Skeletal muscle satellite cell (primary cell): ENCODE measurements around the gene SMC6.
A peak's percentile ranks its signal among the peaks of the same experiment; 100 is the strongest.

Experiments used
- H3K27me3 ChIP-seq: 2 replicates; pipeline ENCODE4 v1.7.0; 2013; ENCODE audit warnings: low read length; ENCODE audit not compliant: control insufficient read depth, insufficient read depth
- H3K36me3 ChIP-seq: 2 replicates; pipeline ENCODE4 v1.7.0; 2013; ENCODE audit warnings: mild to moderate bottlenecking, control low read depth, low read length; ENCODE audit not compliant: insufficient read depth
- H3K4me1 ChIP-seq: 2 replicates; pipeline ENCODE4 v1.7.0; 2013; ENCODE audit warnings: low read length; ENCODE audit not compliant: control insufficient read depth, insufficient read depth
- H3K4me2 ChIP-seq: 2 replicates; pipeline ENCODE4 v1.7.0; 2013; ENCODE audit warnings: mild to moderate bottlenecking, low read length
- H3K4me3 ChIP-seq: 2 replicates; pipeline ENCODE4 v1.7.0; 2013; ENCODE audit warnings: low read length
- H3K9ac ChIP-seq: 2 replicates; pipeline ENCODE4 v1.7.0; 2013; ENCODE audit warnings: mild to moderate bottlenecking, low read depth, low read length, moderate library complexity
- H3K9me3 ChIP-seq: replicated peaks from 2 replicates; pipeline ENCODE4 v1.7.0; 2013; ENCODE audit warnings: mild to moderate bottlenecking, control low read depth, low read length

SMC6 gene

DNA sequence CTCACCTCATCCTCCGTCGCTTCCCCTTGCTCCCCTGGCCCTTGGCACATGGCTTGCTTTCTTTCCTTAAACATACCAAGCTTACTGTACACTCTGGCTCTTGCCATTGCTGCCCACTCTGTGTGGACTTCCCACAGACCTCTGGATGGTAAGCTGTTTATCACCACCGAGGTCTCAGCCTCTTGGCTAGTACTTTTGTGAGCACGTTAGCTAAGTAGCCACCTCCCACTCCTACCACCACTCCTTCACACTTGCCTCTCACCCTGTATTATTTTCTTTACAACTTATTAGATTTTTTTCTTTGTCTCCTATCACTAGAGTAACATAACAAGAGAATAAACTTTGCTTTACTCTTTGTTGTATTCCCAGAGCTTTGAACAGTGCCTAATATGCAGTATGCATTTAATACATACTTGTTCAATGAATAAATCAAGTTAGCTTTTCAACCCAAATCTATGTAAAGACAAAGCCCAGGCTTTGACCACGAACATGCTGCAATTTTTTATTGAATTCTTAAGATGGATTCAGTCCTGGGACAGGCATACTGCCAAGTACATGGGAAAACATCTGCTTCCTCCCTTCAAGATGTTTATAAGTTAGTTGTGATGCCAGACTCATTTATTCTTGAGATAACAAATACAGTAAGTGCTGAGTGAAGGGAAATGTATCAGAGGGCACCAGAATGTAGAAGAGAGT is 37.7 kb upstream of the SMC6 start:
- peak overlapping the region; percentile 46 for H3K9ac ChIP-seq

DNA sequence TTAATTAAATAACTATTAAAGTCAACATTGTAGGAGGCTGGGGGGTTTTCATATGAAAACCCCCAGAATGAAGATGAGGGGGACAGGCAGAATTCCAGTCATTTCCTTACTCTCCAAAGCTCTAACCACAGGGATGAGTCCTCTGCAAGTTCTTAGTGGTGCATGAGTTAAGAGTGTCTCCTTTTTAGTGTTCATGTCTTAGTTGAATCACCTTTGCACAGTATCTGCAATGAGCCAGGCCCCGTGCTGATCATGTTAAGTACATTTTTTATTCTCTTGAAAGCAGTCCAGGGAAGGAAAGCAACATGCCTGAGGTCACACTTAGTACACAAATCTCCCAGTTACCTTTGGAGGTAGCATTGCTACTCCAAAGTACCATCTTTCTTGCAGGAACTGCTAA is 36.9 kb upstream of the SMC6 start:
- H3K9ac ChIP-seq, result peak overlapping the region; percentile 46

More for the DNA sequence above, 37.7 kb upstream of the SMC6 start:
- no peaks in the 10 kb centered on the region for H3K27me3 ChIP-seq
- peak overlapping the region; percentile 8 for H3K4me2 ChIP-seq
- H3K4me1 ChIP-seq, result peaks cover 24% of the 10 kb centered on the region
- no peaks in the 10 kb centered on the region for H3K36me3 ChIP-seq
- H3K4me3 ChIP-seq, result no peak overlapping the region
- H3K9me3 ChIP-seq, result no peaks in the 10 kb centered on the region

DNA sequence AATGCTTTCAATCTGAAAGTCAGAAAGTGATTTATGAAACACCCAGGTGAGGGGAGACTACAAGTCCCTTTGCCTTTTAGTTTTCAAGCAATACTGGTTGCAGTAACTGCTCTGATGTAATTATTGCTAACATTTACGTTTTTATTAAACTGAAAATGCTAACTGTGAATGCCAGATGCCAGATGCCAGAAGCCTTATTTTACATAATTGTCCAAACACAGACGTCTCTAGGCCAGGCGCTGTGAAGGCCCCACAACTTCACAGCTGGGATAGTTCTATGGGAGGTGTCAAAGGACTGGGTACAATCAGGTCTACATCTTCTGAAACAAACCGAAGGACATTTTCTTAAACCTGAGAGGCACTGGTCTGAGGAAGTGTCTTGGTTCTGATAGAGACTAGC is 35.2 kb upstream of the SMC6 start:
- no peaks in the 10 kb centered on the region for H3K36me3 ChIP-seq
- H3K4me2 ChIP-seq, result no peak overlapping the region

More for the DNA sequence above, 36.9 kb upstream of the SMC6 start:
- H3K27me3 ChIP-seq, result no peaks in the 10 kb centered on the region
- no peaks in the 10 kb centered on the region for H3K36me3 ChIP-seq
- no peak overlapping the region for H3K4me3 ChIP-seq
- peaks cover 24% of the 10 kb centered on the region for H3K4me1 ChIP-seq
- peak overlapping the region; percentile 8 for H3K4me2 ChIP-seq
- no peaks in the 10 kb centered on the region for H3K9me3 ChIP-seq

DNA sequence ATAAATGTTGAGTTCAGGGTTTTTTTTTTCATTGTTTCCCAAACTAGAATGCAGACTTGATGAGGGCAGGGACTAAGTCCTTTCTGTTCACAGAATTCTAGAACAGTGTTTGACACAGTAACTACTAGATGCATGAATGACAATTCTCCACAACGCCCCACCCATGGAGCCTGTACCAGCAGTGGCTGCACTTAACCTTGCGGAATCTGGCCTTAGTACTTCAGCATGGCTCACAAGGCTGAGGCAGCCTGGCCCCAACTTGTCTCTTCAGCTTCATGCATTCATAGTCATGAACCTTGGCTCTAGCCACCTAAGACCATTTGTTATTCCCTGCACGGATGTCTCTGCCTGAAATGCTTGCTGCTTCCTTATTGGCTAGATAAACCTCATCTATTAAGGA is 33.1 kb upstream of the SMC6 start:
- no peak overlapping the region for H3K9ac ChIP-seq
- H3K4me1 ChIP-seq, result peaks cover 11% of the 10 kb centered on the region
- H3K4me3 ChIP-seq, result no peak overlapping the region
- no peaks in the 10 kb centered on the region for H3K36me3 ChIP-seq
- no peak overlapping the region for H3K4me2 ChIP-seq
- no peaks in the 10 kb centered on the region for H3K27me3 ChIP-seq
- H3K9me3 ChIP-seq, result no peaks in the 10 kb centered on the region

More for the DNA sequence above, 35.2 kb upstream of the SMC6 start:
- no peak overlapping the region for H3K9ac ChIP-seq
- peaks cover 21% of the 10 kb centered on the region for H3K4me1 ChIP-seq
- no peaks in the 10 kb centered on the region for H3K9me3 ChIP-seq
- no peaks in the 10 kb centered on the region for H3K27me3 ChIP-seq
- no peak overlapping the region for H3K4me3 ChIP-seq

DNA sequence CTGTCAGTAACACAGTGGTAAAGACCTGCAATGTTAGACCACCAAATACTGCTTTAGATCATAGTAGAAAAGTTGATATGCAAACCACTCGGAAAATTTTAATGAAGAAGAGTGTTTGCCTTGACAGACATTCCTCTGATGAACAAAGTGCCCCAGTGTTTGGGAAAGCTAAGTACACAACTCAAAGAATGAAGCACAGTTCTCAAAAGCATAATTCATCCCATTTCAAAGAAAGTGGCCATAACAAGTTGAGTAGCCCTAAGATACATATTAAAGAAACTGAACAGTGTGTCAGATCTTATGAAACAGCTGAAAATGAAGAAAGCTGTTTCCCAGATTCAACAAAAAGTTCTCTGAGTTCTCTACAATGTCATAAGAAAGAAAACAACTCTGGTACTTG is 27.9 kb upstream of the SMC6 start:
- H3K36me3 ChIP-seq, result peaks cover 21% of the 10 kb centered on the region
- no peaks in the 10 kb centered on the region for H3K27me3 ChIP-seq
- H3K4me2 ChIP-seq, result no peak overlapping the region
- no peaks in the 10 kb centered on the region for H3K4me1 ChIP-seq
- H3K9ac ChIP-seq, result no peak overlapping the region
- H3K4me3 ChIP-seq, result no peak overlapping the region
- H3K9me3 ChIP-seq, result no peaks in the 10 kb centered on the region

DNA sequence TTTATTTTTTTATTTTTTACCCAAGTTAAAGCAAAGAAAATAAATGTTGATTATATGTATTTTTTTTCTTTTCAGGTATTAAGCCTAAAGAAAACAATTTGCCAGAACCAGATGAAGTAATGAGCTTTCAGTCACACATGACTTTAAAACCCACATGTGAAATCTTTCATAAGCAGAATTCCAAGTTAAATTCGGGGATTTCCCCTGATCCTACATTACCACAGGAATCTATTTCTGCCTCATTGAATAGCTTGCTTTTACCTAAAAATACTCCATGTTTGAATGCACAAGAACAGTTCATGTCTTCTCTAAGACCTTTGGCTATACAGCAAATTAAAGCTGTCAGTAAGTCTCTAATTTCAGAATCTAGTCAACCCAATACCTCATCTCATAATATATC is 26.9 kb upstream of the SMC6 start:
- no peaks in the 10 kb centered on the region for H3K4me1 ChIP-seq
- no peaks in the 10 kb centered on the region for H3K9me3 ChIP-seq
- peaks cover 21% of the 10 kb centered on the region for H3K36me3 ChIP-seq
- no peaks in the 10 kb centered on the region for H3K27me3 ChIP-seq
- no peak overlapping the region for H3K4me2 ChIP-seq
- no peak overlapping the region for H3K9ac ChIP-seq
- H3K4me3 ChIP-seq, result no peak overlapping the region

DNA sequence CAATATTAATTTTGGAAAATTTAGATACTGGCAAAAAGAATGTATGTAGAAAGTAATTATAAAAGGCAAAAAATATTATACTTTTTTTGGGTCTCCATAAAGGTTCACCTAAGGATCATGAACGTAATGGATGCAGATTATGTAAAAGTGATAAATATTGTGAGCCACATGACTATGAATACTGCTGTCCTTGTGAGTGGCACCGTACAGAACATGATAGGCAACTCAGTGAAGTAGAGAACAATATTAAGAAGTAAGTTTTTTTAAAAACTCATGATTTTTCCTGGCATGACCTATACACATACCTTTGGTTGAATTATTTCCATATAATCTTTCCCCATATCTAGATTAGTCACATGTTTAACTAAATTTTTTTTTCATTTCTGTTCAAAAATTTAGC is 18.9 kb upstream of the SMC6 start:
- Histone ChIP-seq H3K4me2 (no peak overlapping the region), H3K9me3 (no peaks in the 10 kb centered on the region), H3K36me3 (peaks cover 7% of the 10 kb centered on the region)

DNA sequence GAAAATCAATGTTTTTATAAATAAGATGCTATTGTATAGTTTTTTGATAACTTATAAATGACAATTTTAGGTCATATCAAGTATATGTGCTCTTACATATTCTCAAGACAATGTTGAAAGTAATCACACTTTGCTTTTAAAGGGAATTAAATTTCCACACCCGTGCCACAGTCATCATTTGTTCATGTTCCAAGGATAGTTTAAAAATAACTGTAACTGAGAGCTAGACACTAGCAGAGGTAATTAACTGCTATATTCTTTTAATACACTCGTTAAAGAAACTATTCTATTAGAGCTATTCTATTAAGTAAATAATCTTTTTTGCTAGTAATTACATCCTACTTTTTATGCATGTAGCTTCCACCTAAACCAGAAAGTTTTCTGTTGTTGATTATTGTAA is 18.3 kb upstream of the SMC6 start:
- Histone ChIP-seq H3K4me2 (no peak overlapping the region), H3K4me1 (no peaks in the 10 kb centered on the region), H3K27me3 (no peaks in the 10 kb centered on the region), H3K4me3 (no peak overlapping the region), H3K36me3 (peaks cover 10% of the 10 kb centered on the region), H3K9ac (no peak overlapping the region), H3K9me3 (no peaks in the 10 kb centered on the region)

More for the DNA sequence above, 18.9 kb upstream of the SMC6 start:
- no peak overlapping the region for H3K9ac ChIP-seq
- H3K27me3 ChIP-seq, result no peaks in the 10 kb centered on the region
- no peak overlapping the region for H3K4me3 ChIP-seq
- no peaks in the 10 kb centered on the region for H3K4me1 ChIP-seq

DNA sequence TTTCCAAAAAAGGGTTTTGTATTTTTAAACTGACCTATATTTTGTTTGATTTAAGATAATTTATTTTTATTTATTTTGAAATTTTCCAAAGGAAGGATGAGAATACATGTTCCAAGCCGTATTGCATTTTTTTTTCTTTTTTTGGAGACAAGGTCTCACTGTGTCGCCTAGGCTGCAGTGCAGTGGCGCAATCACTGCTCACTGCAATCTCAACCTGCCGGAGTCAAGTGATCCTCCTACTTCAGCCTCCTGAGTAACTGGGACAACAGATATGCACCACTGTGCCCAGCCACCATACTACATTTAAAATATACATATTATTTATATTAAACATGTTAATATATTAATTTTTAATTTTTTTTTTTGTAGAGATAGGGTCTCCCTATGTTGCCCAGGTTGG is 15.3 kb upstream of the SMC6 start:
- Histone ChIP-seq H3K4me1 (no peaks in the 10 kb centered on the region), H3K4me2 (no peak overlapping the region), H3K9ac (no peak overlapping the region), H3K9me3 (no peaks in the 10 kb centered on the region), H3K36me3 (peaks cover 9% of the 10 kb centered on the region), H3K27me3 (no peaks in the 10 kb centered on the region), H3K4me3 (no peak overlapping the region)

DNA sequence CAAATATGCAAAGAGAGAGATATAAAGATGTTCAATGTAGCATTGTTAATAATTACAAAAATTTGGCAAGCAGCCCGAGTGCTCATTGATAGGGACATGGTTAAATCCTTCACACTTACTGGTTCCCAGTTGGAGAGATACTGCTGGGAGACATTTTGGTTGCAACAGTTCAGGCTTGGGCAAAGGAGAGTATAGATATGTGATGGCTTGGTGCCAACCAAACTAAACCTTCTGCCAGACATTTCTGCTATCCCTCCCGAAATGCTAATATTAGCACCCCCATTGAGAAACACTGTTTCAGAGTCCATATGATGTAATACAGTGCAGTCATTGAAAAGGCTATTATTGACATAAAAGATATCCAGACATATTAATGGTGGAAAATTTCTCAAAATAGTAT is 11.8 kb upstream of the SMC6 start:
- H3K27me3 ChIP-seq, result no peaks in the 10 kb centered on the region
- H3K4me2 ChIP-seq, result no peak overlapping the region
- H3K4me3 ChIP-seq, result no peak overlapping the region
- H3K36me3 ChIP-seq, result peaks cover 14% of the 10 kb centered on the region
- no peak overlapping the region for H3K9ac ChIP-seq
- no peaks in the 10 kb centered on the region for H3K4me1 ChIP-seq
- no peaks in the 10 kb centered on the region for H3K9me3 ChIP-seq

DNA sequence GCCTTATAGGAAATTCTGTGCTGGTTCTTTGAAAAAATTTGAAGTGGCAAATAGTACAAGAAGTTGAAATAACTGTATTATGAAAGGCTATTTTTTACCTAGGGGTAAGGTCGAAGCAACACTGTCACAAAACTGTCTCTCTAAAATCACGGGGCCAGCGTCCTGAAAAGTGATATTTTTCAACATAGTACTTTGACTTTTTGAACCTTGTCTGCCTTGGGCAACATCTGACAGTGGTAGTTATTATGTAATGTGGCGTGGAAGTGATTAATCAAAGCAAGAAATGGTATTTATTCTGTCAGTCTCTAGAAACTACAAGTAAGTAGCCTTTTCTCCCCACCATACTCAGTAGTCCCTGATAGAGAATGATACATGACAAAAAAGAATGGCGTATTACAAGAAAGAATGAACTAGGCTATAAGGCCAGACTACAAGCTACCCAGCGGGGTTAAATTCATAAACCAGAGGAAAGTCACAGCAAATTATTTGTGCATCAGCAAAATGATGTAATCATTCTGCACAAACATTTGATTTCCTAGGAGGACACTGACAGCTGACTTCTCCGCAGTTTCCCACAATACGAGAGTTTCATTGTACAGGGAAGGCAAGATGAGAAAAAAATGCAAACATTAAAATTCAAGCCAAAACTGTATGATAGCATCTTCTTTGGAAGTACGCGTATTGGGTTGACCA is 10.2 kb upstream of the SMC6 start:
- Histone ChIP-seq H3K4me3 (no peak overlapping the region), H3K9me3 (no peaks in the 10 kb centered on the region), H3K36me3 (peaks cover 17% of the 10 kb centered on the region), H3K27me3 (no peaks in the 10 kb centered on the region), H3K4me2 (no peak overlapping the region), H3K9ac (no peak overlapping the region), H3K4me1 (no peaks in the 10 kb centered on the region)

DNA sequence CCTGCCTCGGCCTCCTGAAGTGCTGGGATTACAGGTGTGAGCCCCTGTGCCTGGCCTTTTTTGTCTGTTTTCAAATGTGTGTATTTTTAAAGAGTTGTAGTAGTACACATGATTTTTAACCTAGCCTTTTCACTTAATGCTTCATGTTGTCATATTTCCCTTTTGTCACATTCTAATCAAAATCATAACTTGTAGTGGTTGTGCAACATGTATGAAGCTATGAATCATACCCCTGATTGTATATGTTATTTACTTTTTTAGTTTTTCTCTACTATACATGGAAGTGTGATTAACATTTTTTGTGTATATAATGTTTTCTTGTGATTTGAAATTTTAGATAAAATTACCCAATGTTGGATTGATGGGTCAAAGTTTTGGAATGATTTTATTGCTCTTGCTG is 8.8 kb upstream of the SMC6 start:
- H3K4me3 ChIP-seq, result no peak overlapping the region
- no peaks in the 10 kb centered on the region for H3K9me3 ChIP-seq
- H3K27me3 ChIP-seq, result no peaks in the 10 kb centered on the region
- H3K4me1 ChIP-seq, result peaks cover 11% of the 10 kb centered on the region
- H3K9ac ChIP-seq, result no peak overlapping the region
- H3K36me3 ChIP-seq, result peaks cover 17% of the 10 kb centered on the region
- H3K4me2 ChIP-seq, result no peak overlapping the region
